Endothelial cell of umbilical vein (primary cell): Measurements from ENCODE around the gene HOXA10. TPM values are rescaled to one million over a fixed set of nuclear protein-coding genes. Genes with fewer than 3 reads are reported as not detected.

ENCODE experiments used
- BruUV-seq: library from RNA; stranded (reverse); fragments of 400-500 nt; replicated peaks from 2 replicates; lab custom pipeline; 2021; lab: Mats Ljungman, UMichigan
- CTCF ChIA-PET: fragments of 300-600, 350-600 bp; sonication (Branson Sonifier 250); formaldehyde crosslinking; loops from one replicate; lab custom pipeline; 2021; ENCODE audit warnings: antibody characterized with exemption, inconsistent platforms; lab: Charles Lee
- POLR2A ChIA-PET: fragments of 300-600, 350-600 bp; sonication (Branson Sonifier 250); formaldehyde crosslinking; loops from one replicate; lab custom pipeline; 2021; ENCODE audit warnings: antibody characterized with exemption, inconsistent platforms; lab: Charles Lee
- DNase-seq: peaks from one replicate; pipeline ENCODE4 v3.0.0-alpha.2; 2011; ENCODE audit warnings: low read depth, low spot score
- FAIRE-seq: peaks from 2 replicates; lab custom pipeline; 2011; peaks lifted over from hg19 to GRCh38; lab: Jason Lieb, UNC
- H2AFZ ChIP-seq: 2 replicates; pipeline ENCODE4 v1.6.0; 2012; ENCODE audit warnings: low read depth, low read length, control low read depth, inconsistent platforms
- H3K27ac ChIP-seq: 2 replicates; pipeline ENCODE4 v1.5.1; 2011; ENCODE audit warnings: low read depth, mild to moderate bottlenecking, control low read depth, low read length, moderate library complexity; ENCODE audit not compliant: insufficient read depth
- H3K27me3 ChIP-seq, 2 experiments: 2 replicates each; pipeline versions ENCODE4 v1.6.0 to v1.6.1; 2011; ENCODE audit warnings: low read length in 2 of 2, mixed read lengths in 1 of 2; ENCODE audit not compliant: control insufficient read depth in 2 of 2, insufficient read depth in 2 of 2
- H3K36me3 ChIP-seq, 2 experiments: 2 replicates in 1 of 2; 3 replicates in 1 of 2; pipeline ENCODE4 v1.5.1; 2011; ENCODE audit warnings: low read length in 2 of 2, mild to moderate bottlenecking in 1 of 2, moderate library complexity in 1 of 2; ENCODE audit not compliant: control insufficient read depth in 2 of 2, insufficient read depth in 2 of 2; ENCODE audit errors: extremely low read depth in 1 of 2
- H3K4me1 ChIP-seq: 3 replicates; pipeline ENCODE4 v1.5.1; 2011; ENCODE audit warnings: mild to moderate bottlenecking, low read length; ENCODE audit not compliant: control insufficient read depth, insufficient read depth; ENCODE audit errors: extremely low read depth
- H3K4me2 ChIP-seq: 2 replicates; pipeline ENCODE4 v1.6.1; 2011; ENCODE audit warnings: low read length, control low read depth, mixed read lengths; ENCODE audit not compliant: insufficient read depth
- H3K4me3 ChIP-seq, 3 experiments: fragments of 200-600 bp in 1 of 3; sonication (generic), shearing (Covaris generic) in 1 of 3; replicated peaks in 1 of 3; 2 replicates each; pipeline ENCODE4 v1.5.1; 2011 to 2016; ENCODE audit warnings: control low read depth in 3 of 3, low read length in 3 of 3, mild to moderate bottlenecking in 2 of 3, inconsistent platforms in 1 of 3, low read depth in 1 of 3, moderate library complexity in 1 of 3; ENCODE audit not compliant: insufficient read depth in 1 of 3
- H3K79me2 ChIP-seq: 2 replicates; pipeline ENCODE4 v1.6.0; 2012; ENCODE audit warnings: low read length, inconsistent platforms; ENCODE audit not compliant: control insufficient read depth, insufficient read depth
- H3K9ac ChIP-seq: replicated peaks from 2 replicates; pipeline ENCODE3; 2011; ENCODE audit warnings: low read length, control low read depth; ENCODE audit not compliant: insufficient read depth; ENCODE audit errors: extremely low read depth
- H3K9me1 ChIP-seq: replicated peaks from 3 replicates; pipeline ENCODE4 v1.6.0; 2011; ENCODE audit warnings: mild to moderate bottlenecking, low read length; ENCODE audit not compliant: control insufficient read depth, insufficient read depth; ENCODE audit errors: extremely low read depth
- H3K9me3 ChIP-seq: replicated peaks from 2 replicates; pipeline ENCODE4 v1.5.1; 2012; ENCODE audit warnings: low read length, inconsistent platforms; ENCODE audit not compliant: control insufficient read depth, insufficient read depth
- H4K20me1 ChIP-seq: replicated peaks from 2 replicates; pipeline ENCODE3; 2011; ENCODE audit warnings: mild to moderate bottlenecking, low read length; ENCODE audit not compliant: control insufficient read depth, insufficient read depth; ENCODE audit errors: extremely low read depth
- CTCF ChIP-seq, 2 donors: IDR thresholded peaks; 1 replicate in 1 of 2; 2 replicates in 1 of 2; pipeline ENCODE4 v1.5.1; 2011; ENCODE audit warnings: low read length in 2 of 2, mild to moderate bottlenecking in 2 of 2, moderate library complexity in 2 of 2, control low read depth in 1 of 2, inconsistent platforms in 1 of 2, low read depth in 1 of 2; ENCODE audit not compliant: insufficient read depth in 1 of 2; ENCODE audit errors: extremely low read depth in 1 of 2
- EZH2 ChIP-seq: IDR thresholded peaks from 2 replicates; pipeline ENCODE4 v1.6.1; 2012; ENCODE audit warnings: borderline replicate concordance, low read depth, mild to moderate bottlenecking, moderate library complexity, low read length, inconsistent platforms; ENCODE audit not compliant: severe bottlenecking
- FOS ChIP-seq: IDR thresholded peaks from 2 replicates; pipeline ENCODE4 v1.6.1; 2011; ENCODE audit warnings: mild to moderate bottlenecking, low read length, moderate library complexity, borderline replicate concordance; ENCODE audit not compliant: insufficient read depth
- GATA2 ChIP-seq: IDR thresholded peaks from 2 replicates; pipeline ENCODE4 v1.7.0; 2011; ENCODE audit warnings: low read depth, mild to moderate bottlenecking, moderate library complexity, mixed read lengths, low read length; ENCODE audit not compliant: insufficient read length, insufficient read depth
- JUN ChIP-seq: IDR thresholded peaks from 2 replicates; pipeline ENCODE4 v1.6.1; 2011; ENCODE audit warnings: borderline replicate concordance, low read depth; ENCODE audit not compliant: insufficient read length, insufficient read depth
- MAX ChIP-seq: IDR thresholded peaks from 2 replicates; pipeline ENCODE4 v1.6.1; 2011; ENCODE audit not compliant: insufficient read depth, insufficient read length
- MYC ChIP-seq: IDR thresholded peaks from one replicate; pipeline ENCODE4 v1.6.1; 2011; ENCODE audit warnings: mild to moderate bottlenecking, low read depth, low read length
- POLR2A ChIP-seq: IDR thresholded peaks from 2 replicates; pipeline ENCODE4 v1.6.1; 2012; ENCODE audit warnings: low read depth, mild to moderate bottlenecking, control low read depth, low read length
- POLR2AphosphoS5 ChIP-seq: IDR thresholded peaks from 2 replicates; pipeline ENCODE4 v1.6.1; 2012; ENCODE audit warnings: low read depth, mild to moderate bottlenecking, control low read depth, low read length, moderate library complexity; ENCODE audit not compliant: insufficient read depth
- dilution Hi-C: fragments of 300-500 bp; cut with MboI; formaldehyde crosslinking; loops from one replicate; pipeline ENCODE4 v1.15.0; 2019; ENCODE audit warnings: low sequenced_read_pairs; ENCODE audit not compliant: extremely low pct_ligation_motif_present
- intact Hi-C: fragments of 100-400 bp; cut with micrococcal nuclease; formaldehyde crosslinking; loops from one replicate; pipeline ENCODE4 v1.10.0; 2022
- polyA plus RNA-seq, 4 experiments: library from polyadenylated mRNA; depleted of rRNA in 3 of 4; stranded (reverse) in 3 of 4; unstranded in 1 of 4; fragments of >200 nt; gene quantifications; 2 replicates each; pipeline versions ENCODE4 v1.2.1 to v1.2.3, GENCODE V29; 2011 to 2012; ENCODE audit warnings: missing spikeins in 1 of 4
- total RNA-seq: library from RNA; stranded (reverse); gene quantifications from 2 replicates; pipeline ENCODE4 v1.2.3, GENCODE V29; 2021

HOXA10 gene
- total and polyA plus RNA-seq, 2 donors (not counting 3 experiments of a cell fraction or from before 2014, with no cell fraction given): 24.4 to 30.3 TPM

GRCh38 chr7:27126596-27127327 lies 47.4 kb downstream of the HOXA10 start:
- no peak overlapping the region for H3K4me2 ChIP-seq
- no peak for TF ChIP-seq MYC
- no peak for TF ChIP-seq EZH2
- TF ChIP-seq POLR2AphosphoS5: no peak
- TF ChIP-seq GATA2: no peak
- TF ChIP-seq MAX: no peak
- TF ChIP-seq POLR2A: no peak
- TF ChIP-seq FOS: no peak
- TF ChIP-seq CTCF (IDR thresholded peaks at IDR 0.05; ENCODE audit: extremely low read depth in 1 of 2, insufficient read depth in 1 of 2, low read depth in 1 of 2, low read length in 2 of 2): no peak
- no peak for TF ChIP-seq JUN
- dilution Hi-C loops (no loop called here), intact Hi-C loops (no loop called here)
- H2AFZ ChIP-seq: no peak overlapping the region
- DNase-seq (no peak), FAIRE-seq (no peak)
- POLR2A ChIA-PET: no interaction called here
- no peaks in the 10 kb centered on the region for H3K9me3 ChIP-seq
- no TSS peak for BruUV-seq
- H3K4me3 ChIP-seq: no peak overlapping the region
- H3K9me1 ChIP-seq: no peaks in the 10 kb centered on the region
- H3K4me1 ChIP-seq: peaks cover 66% of the 10 kb centered on the region
- peaks cover 61% of the 10 kb centered on the region for H3K79me2 ChIP-seq
- H3K36me3 ChIP-seq: peaks cover 0 to 11% of the 10 kb centered on the region in 2 experiments
- H3K27ac ChIP-seq: no peak overlapping the region
- CTCF ChIA-PET: interaction anchor here (0.8 to 0.9 kb wide), 2 partner anchors 10 to 273 kb away, joined by 3 to 4 read pairs; no protein-coding TSS in a partner anchor
- no peaks in the 10 kb centered on the region for H3K27me3 ChIP-seq
- H4K20me1 ChIP-seq: no peaks in the 10 kb centered on the region
- H3K9ac ChIP-seq: no peak overlapping the region
